Hepatocyte (in vitro differentiated cells): ENCODE results near the gene CAMK1.

Experiments
- CTCF ChIP-seq: fragments of 200-600 bp; sonication (generic); IDR thresholded peaks from 2 replicates; pipeline ENCODE4 v1.5.1; 2016; ENCODE audit warnings: antibody characterized with exemption, mild to moderate bottlenecking; ENCODE audit not compliant: poor library complexity
- EZH2 ChIP-seq: fragments of 200-600 bp; sonication (generic); IDR thresholded peaks from 2 replicates; pipeline ENCODE4 v1.6.1; 2016; ENCODE audit warnings: antibody characterized with exemption, mild to moderate bottlenecking, borderline replicate concordance
- EZH2phosphoT487 ChIP-seq: fragments of 200-600 bp; sonication (generic); IDR thresholded peaks from one replicate; pipeline ENCODE4 v1.6.1; 2018; ENCODE audit warnings: antibody characterized with exemption, mild to moderate bottlenecking, low read depth, moderate library complexity; ENCODE audit not compliant: unreplicated experiment, severe bottlenecking

DNA sequence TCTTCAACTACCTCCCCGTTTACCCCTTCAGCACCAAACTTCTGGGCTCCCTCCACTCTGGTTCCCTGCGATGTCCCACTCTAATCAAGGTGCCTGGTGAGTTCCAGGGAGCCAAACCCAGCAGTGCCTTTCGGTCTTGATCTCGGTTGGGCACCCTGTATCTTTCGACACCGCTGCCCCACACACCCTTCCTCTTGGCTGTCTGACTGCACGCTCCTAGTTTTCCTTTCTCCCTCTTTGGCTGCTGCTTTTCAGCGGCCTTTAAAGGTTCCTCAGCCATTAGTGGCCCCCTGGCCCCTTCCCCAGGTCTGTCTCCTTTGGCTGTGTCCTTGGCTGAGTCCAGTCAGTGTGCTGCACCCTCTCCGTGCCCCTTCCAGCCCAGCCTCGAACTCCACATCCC is 41.1 kb upstream of the CAMK1 start:
- TF ChIP-seq EZH2 (no peak), CTCF (no peak), EZH2phosphoT487 (no peak)
